HepG2 (cell line): ENCODE results near the gene COL5A2. TPM values are rescaled to one million over a fixed set of nuclear protein-coding genes. Genes with fewer than 3 reads are reported as not detected.
A peak's percentile ranks its signal among the peaks of the same experiment; 100 is the strongest.

ENCODE experiments used
- ATAC-seq: fragments of 200-7000 bp; cut with Tn5 transposase; 3 replicates; pipeline ENCODE4 v1.9.1; 2020; ENCODE audit warnings: mild to moderate bottlenecking, moderate library complexity
- BruUV-seq: library from RNA; stranded (reverse); fragments of 400-500 nt; replicated peaks from 2 replicates; lab custom pipeline; 2021; lab: Mats Ljungman, UMichigan
- CTCF ChIA-PET: fragments of 300-600 bp; formaldehyde crosslinking; extraction: SDS; loops from one replicate; lab custom pipeline; 2021; ENCODE audit warnings: low total read pairs, inconsistent platforms, low intra/inter-chr PET ratio; lab: Yijun Ruan, JAX
- POLR2A ChIA-PET: fragments of 350-600 bp; sonication (Branson Sonifier 250); formaldehyde crosslinking; loops from one replicate; lab custom pipeline; 2020; ENCODE audit warnings: antibody characterized with exemption, inconsistent platforms; lab: Yijun Ruan, JAX
- DNase-seq: peaks from one replicate; pipeline ENCODE4 v3.0.0-alpha.2; 2015; ENCODE audit warnings: low spot score
- FAIRE-seq: peaks from 3 replicates; lab custom pipeline; 2011; peaks lifted over from hg19 to GRCh38; lab: Jason Lieb, UNC
- H2AFZ ChIP-seq: one replicate; pipeline ENCODE4 v1.6.1; 2011; ENCODE audit warnings: low read length, inconsistent platforms
- H3K27ac ChIP-seq: fragments of 300-600 bp; 3 replicates; pipeline ENCODE4 v1.8.0; 2011; ENCODE audit warnings: mixed run types, mild to moderate bottlenecking, mixed read lengths, low read length, inconsistent platforms; ENCODE audit not compliant: insufficient read depth; ENCODE audit errors: extremely low read length
- H3K27me3 ChIP-seq, 2 experiments: fragments of 200-600 bp in 1 of 2; 2 replicates in 1 of 2; 3 replicates in 1 of 2; pipeline versions ENCODE4 v1.6.0 to v1.8.0; 2011; ENCODE audit warnings: low read length in 2 of 2, mild to moderate bottlenecking in 2 of 2, moderate library complexity in 2 of 2, inconsistent platforms in 1 of 2; ENCODE audit not compliant: insufficient read depth in 2 of 2, control insufficient read depth in 1 of 2
- H3K36me3 ChIP-seq, 2 experiments: fragments of 200-600 bp in 1 of 2; replicated peaks in 1 of 2; 2 replicates in 1 of 2; 3 replicates in 1 of 2; pipeline versions ENCODE4 v1.5.1 to v1.8.0; 2011; ENCODE audit warnings: low read length in 2 of 2, inconsistent platforms in 1 of 2; ENCODE audit not compliant: insufficient read depth in 2 of 2, control insufficient read depth in 1 of 2
- H3K4me1 ChIP-seq: 2 replicates; pipeline ENCODE4 v1.5.1; 2012; ENCODE audit warnings: low read length, inconsistent platforms; ENCODE audit not compliant: insufficient read depth
- H3K4me2 ChIP-seq: 2 replicates; pipeline ENCODE4 v1.6.0; 2011; ENCODE audit warnings: low read depth, low read length, inconsistent platforms
- H3K4me3 ChIP-seq, 3 experiments: fragments of 200-600 bp in 1 of 3; sonication (generic), shearing (Covaris generic) in 1 of 3; replicated peaks in 1 of 3; 2 replicates each; pipeline ENCODE4 v1.5.1; 2011 to 2016; ENCODE audit warnings: low read length in 3 of 3, inconsistent platforms in 2 of 3, low read depth in 2 of 3, mild to moderate bottlenecking in 2 of 3, control low read depth in 1 of 3, mixed read lengths in 1 of 3; ENCODE audit not compliant: insufficient read depth in 1 of 3
- H3K79me2 ChIP-seq: one replicate; pipeline ENCODE4 v1.6.1; 2011; ENCODE audit warnings: low read length, inconsistent platforms; ENCODE audit not compliant: insufficient read depth
- H3K9ac ChIP-seq: 2 replicates; pipeline ENCODE4 v1.6.0; 2011; ENCODE audit warnings: mild to moderate bottlenecking, low read depth, low read length, inconsistent platforms; ENCODE audit not compliant: insufficient read depth
- H3K9me3 ChIP-seq: 2 replicates; pipeline ENCODE4 v1.5.1; 2012; ENCODE audit warnings: mild to moderate bottlenecking, low read length
- H4K20me1 ChIP-seq: 2 replicates; pipeline ENCODE4 v1.6.0; 2011; ENCODE audit warnings: inconsistent platforms, mild to moderate bottlenecking, low read length, moderate library complexity; ENCODE audit not compliant: insufficient read depth
- HMG20B ChIP-seq: conservative IDR thresholded peaks from 2 replicates; pipeline ENCODE4 v1.6.1; 2016; ENCODE audit warnings: missing genetic modification reagents, missing compliant biosample characterization
- KAT8 ChIP-seq: IDR thresholded peaks from 2 replicates; pipeline ENCODE4 v1.6.1; 2016; ENCODE audit warnings: missing genetic modification reagents, missing compliant biosample characterization
- MAFF ChIP-seq: IDR thresholded peaks from 2 replicates; pipeline ENCODE4 v1.6.1; 2011; ENCODE audit warnings: low read depth, low read length, improper control_type of control experiment
- MAFK ChIP-seq, 2 experiments: IDR thresholded peaks in 1 of 2; conservative IDR thresholded peaks in 1 of 2; 2 replicates each; pipeline ENCODE4 v1.6.1; 2011; ENCODE audit warnings: improper control_type of control experiment in 2 of 2, low read length in 2 of 2
- RCOR2 ChIP-seq: IDR thresholded peaks from 2 replicates; pipeline ENCODE4 v1.6.1; 2016; ENCODE audit warnings: missing biosample characterization, missing genetic modification reagents
- ZBTB46 ChIP-seq: sonication (generic); formaldehyde crosslinking; IDR thresholded peaks from 2 replicates; pipeline ENCODE4 v1.4.0; 2020; ENCODE audit warnings: mild to moderate bottlenecking, missing genetic modification reagents, borderline replicate concordance
- ZNF10 ChIP-seq: sonication (generic); formaldehyde crosslinking; IDR thresholded peaks from 2 replicates; pipeline ENCODE4 v1.4.0; 2020; ENCODE audit warnings: mild to moderate bottlenecking, low read depth, missing genetic modification reagents, borderline replicate concordance
- ZNF577 ChIP-seq: sonication (generic); formaldehyde crosslinking; IDR thresholded peaks from 2 replicates; pipeline ENCODE4 v1.4.0; 2020; ENCODE audit warnings: mild to moderate bottlenecking, low read depth, missing genetic modification reagents, borderline replicate concordance
- ZNF879 ChIP-seq: sonication (generic); formaldehyde crosslinking; IDR thresholded peaks from 2 replicates; pipeline ENCODE4 v1.8.1; 2023; ENCODE audit warnings: missing genetic modification reagents
- WGBS: methylation state at CpG from one replicate; pipeline ENCODE4 v1.1.6; 2017; ENCODE audit warnings: low lambda C conversion rate; 5-methylcytosine and 5-hydroxymethylcytosine counted together
- in situ Hi-C: cut with HindIII; loops from 2 replicates; pipeline ENCODE4 v1.10.0; 2017; ENCODE audit warnings: low pct_unique_long_range_greater_than_20kb; ENCODE audit not compliant: extremely low pct_ligation_motif_present
- intact Hi-C: fragments of 100-400 bp; cut with micrococcal nuclease; formaldehyde crosslinking; loops from one replicate; pipeline ENCODE4 v1.10.0; 2022; ENCODE audit not compliant: unreplicated experiment
- polyA plus RNA-seq, 8 experiments: library from polyadenylated mRNA; depleted of rRNA in 3 of 8; stranded (reverse) in 7 of 8; unstranded in 1 of 8; fragments of >200 nt; fragmentation: Illumina TruSeq in 4 of 8; extraction: Trizol in 4 of 8; gene quantifications; 2 replicates each; pipeline versions ENCODE4 v1.2.1 to v1.2.3, GENCODE V29; 2011 to 2016; ENCODE audit warnings: low read depth in 4 of 8, missing spikeins in 1 of 8, mixed read lengths in 1 of 8; ENCODE audit not compliant: insufficient read depth in 1 of 8
- total RNA-seq, 5 experiments: library from RNA; depleted of rRNA; stranded (reverse); fragments of >200 nt; fragmentation: Illumina TruSeq; extraction: Trizol; gene quantifications; 2 replicates each; pipeline ENCODE4 v1.2.3, GENCODE V29; 2016; ENCODE audit warnings: low read depth in 1 of 5
- TF ChIP-seq, protein P1 (sequence below): sonication (generic); formaldehyde crosslinking; IDR thresholded peaks from 2 replicates; pipeline ENCODE4 v1.8.0; 2022; ENCODE audit warnings: missing genetic modification reagents, mild to moderate bottlenecking, moderate library complexity, borderline replicate concordance
- TF ChIP-seq, protein P2 (sequence below): sonication (generic); formaldehyde crosslinking; conservative IDR thresholded peaks from 2 replicates; pipeline ENCODE4 v1.4.0; 2020; ENCODE audit warnings: missing genetic modification reagents
- TF ChIP-seq, protein P3 (sequence below): sonication (generic); formaldehyde crosslinking; IDR thresholded peaks from 2 replicates; pipeline ENCODE4 v1.4.0; 2020; ENCODE audit warnings: missing genetic modification reagents

Gene COL5A2
- total and polyA plus RNA-seq, 2 of the 13 experiments (the other 11 are each of a cell fraction or from before 2014, with no cell fraction given): 0.83 to 1.5 TPM

DNA sequence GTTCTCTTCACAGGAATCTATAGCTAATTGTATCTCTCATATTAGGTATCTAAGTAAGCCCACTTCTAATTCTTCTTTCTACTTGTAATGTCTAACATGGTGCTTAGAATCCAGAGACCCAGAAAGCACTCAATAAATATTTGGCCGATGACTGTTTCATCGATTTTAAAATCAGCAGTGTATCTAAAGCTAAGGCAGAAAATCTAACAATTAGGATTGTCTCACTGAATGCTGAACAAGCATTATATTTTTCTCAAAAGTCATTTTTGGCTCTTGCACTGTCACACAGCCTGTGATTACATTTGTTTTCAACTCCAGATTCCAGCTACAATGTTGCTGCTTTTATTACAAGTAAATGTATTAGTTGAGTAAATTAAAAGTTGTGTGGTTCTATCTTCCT lies 20.3 kb downstream of the COL5A2 start:
- WGBS: 67% methylated on average over 2 of the region's 2 CpGs
- no peak overlapping the region for H3K4me3 ChIP-seq
- H3K79me2 ChIP-seq: no peaks in the 10 kb centered on the region
- no peaks in the 10 kb centered on the region for H3K4me1 ChIP-seq
- ChIA-PET CTCF (no interaction called here), POLR2A (no interaction called here)
- H3K27ac ChIP-seq: no peak overlapping the region
- ATAC-seq: no peak
- H3K9me3 ChIP-seq: no peaks in the 10 kb centered on the region
- no peak overlapping the region for H3K9ac ChIP-seq
- H3K27me3 ChIP-seq: no peaks in the 10 kb centered on the region; a peak in 1 of 5 replicates
- H3K36me3 ChIP-seq: no peaks in the 10 kb centered on the region
- H4K20me1 ChIP-seq: no peaks in the 10 kb centered on the region
- BruUV-seq: no TSS peak
- TF ChIP-seq MAFF (peak; percentile 22; the same call in 1 of the 2 replicates), ZNF577 (CRISPR knock-in tag) (no peak), KAT8 (CRISPR knock-in tag) (no peak), ZNF10 (CRISPR knock-in tag) (no peak), HMG20B (CRISPR knock-in tag) (no peak), MAFK (conservative IDR thresholded peaks at IDR 0.05 in 1 of 2, IDR thresholded peaks at IDR 0.05 in 1 of 2; ENCODE audit: low read length in 2 of 2) (peak; percentile 46 to 52), ZBTB46 (CRISPR knock-in tag) (no peak), RCOR2 (CRISPR knock-in tag) (no peak), ZNF879 (CRISPR knock-in tag) (no peak)
- TF ChIP-seq, protein P1, sequence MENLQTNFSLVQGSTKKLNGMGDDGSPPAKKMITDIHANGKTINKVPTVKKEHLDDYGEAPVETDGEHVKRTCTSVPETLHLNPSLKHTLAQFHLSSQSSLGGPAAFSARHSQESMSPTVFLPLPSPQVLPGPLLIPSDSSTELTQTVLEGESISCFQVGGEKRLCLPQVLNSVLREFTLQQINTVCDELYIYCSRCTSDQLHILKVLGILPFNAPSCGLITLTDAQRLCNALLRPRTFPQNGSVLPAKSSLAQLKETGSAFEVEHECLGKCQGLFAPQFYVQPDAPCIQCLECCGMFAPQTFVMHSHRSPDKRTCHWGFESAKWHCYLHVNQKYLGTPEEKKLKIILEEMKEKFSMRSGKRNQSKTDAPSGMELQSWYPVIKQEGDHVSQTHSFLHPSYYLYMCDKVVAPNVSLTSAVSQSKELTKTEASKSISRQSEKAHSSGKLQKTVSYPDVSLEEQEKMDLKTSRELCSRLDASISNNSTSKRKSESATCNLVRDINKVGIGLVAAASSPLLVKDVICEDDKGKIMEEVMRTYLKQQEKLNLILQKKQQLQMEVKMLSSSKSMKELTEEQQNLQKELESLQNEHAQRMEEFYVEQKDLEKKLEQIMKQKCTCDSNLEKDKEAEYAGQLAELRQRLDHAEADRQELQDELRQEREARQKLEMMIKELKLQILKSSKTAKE (CRISPR knock-in tag): no peak
- TF ChIP-seq, protein P2, sequence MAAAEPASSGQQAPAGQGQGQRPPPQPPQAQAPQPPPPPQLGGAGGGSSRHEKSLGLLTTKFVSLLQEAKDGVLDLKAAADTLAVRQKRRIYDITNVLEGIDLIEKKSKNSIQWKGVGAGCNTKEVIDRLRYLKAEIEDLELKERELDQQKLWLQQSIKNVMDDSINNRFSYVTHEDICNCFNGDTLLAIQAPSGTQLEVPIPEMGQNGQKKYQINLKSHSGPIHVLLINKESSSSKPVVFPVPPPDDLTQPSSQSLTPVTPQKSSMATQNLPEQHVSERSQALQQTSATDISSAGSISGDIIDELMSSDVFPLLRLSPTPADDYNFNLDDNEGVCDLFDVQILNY (CRISPR knock-in tag): no peak
- TF ChIP-seq, protein P3, sequence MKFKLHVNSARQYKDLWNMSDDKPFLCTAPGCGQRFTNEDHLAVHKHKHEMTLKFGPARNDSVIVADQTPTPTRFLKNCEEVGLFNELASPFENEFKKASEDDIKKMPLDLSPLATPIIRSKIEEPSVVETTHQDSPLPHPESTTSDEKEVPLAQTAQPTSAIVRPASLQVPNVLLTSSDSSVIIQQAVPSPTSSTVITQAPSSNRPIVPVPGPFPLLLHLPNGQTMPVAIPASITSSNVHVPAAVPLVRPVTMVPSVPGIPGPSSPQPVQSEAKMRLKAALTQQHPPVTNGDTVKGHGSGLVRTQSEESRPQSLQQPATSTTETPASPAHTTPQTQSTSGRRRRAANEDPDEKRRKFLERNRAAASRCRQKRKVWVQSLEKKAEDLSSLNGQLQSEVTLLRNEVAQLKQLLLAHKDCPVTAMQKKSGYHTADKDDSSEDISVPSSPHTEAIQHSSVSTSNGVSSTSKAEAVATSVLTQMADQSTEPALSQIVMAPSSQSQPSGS (CRISPR knock-in tag): no peak
- TF ChIP-seq, all 625 proteins: peak for 2
- Histone ChIP-seq H2AFZ (no peak overlapping the region), H3K4me2 (no peak overlapping the region)
- DNase-seq: no peak
- no peak for FAIRE-seq
- intact Hi-C loops (no loop called here), in situ Hi-C loops (no loop called here)
